Pulmonary artery endothelial cell (primary cell): ENCODE data around the gene CABCOCO1. TPM values are rescaled to one million over a fixed set of nuclear protein-coding genes. Genes with fewer than 3 reads are reported as not detected.

Source experiments
- DNase-seq: peaks from one replicate; pipeline ENCODE4 v3.0.0-alpha.2; 2011; ENCODE audit warnings: low read depth, low spot score
- total RNA-seq: library from RNA; depleted of rRNA; stranded (reverse); fragments of >200 nt; gene quantifications from 2 replicates; pipeline ENCODE4 v1.2.3, GENCODE V29; 2014

CABCOCO1 gene
- total RNA-seq, 1 donor from 2014 or later, result 0.33 TPM

GRCh38 chr10:61784354-61785133 lies 121.8 kb downstream of the CABCOCO1 start:
- no peak for DNase-seq

- DNase-seq, result no peak
Observed at GRCh38 chr10:61785473-61786105, 122.9 kb downstream of the CABCOCO1 start.

GRCh38 chr10:61786728-61787127 lies 124.0 kb downstream of the CABCOCO1 start:
- no peak for DNase-seq

GRCh38 chr10:61787170-61787569 lies 124.4 kb downstream of the CABCOCO1 start:
- no peak for DNase-seq

- no peak for DNase-seq
Observed at GRCh38 chr10:61789031-61789430, 126.3 kb downstream of the CABCOCO1 start.

GRCh38 chr10:61791216-61791615 lies 128.5 kb downstream of the CABCOCO1 start:
- no peak for DNase-seq

- no peak for DNase-seq
Observed at GRCh38 chr10:61792097-61792716, 129.5 kb downstream of the CABCOCO1 start.

GRCh38 chr10:61792921-61793320 lies 130.2 kb downstream of the CABCOCO1 start:
- no peak for DNase-seq

- DNase-seq, result no peak
Observed at GRCh38 chr10:61793760-61794703, 131.3 kb downstream of the CABCOCO1 start.

GRCh38 chr10:61795147-61795546 lies 132.4 kb downstream of the CABCOCO1 start:
- DNase-seq, result no peak

- DNase-seq, result no peak
Observed at GRCh38 chr10:61795551-61795950, 132.8 kb downstream of the CABCOCO1 start.

- no peak for DNase-seq
Observed at GRCh38 chr10:61796785-61797184, 134.1 kb downstream of the CABCOCO1 start.

- DNase-seq, result no peak
Observed at GRCh38 chr10:61797304-61798153, 134.8 kb downstream of the CABCOCO1 start.

- no peak for DNase-seq
Observed at GRCh38 chr10:61798713-61799112, 136.0 kb downstream of the CABCOCO1 start.

GRCh38 chr10:61801484-61801883 lies 138.8 kb downstream of the CABCOCO1 start:
- DNase-seq, result no peak

GRCh38 chr10:61803269-61803668 lies 140.5 kb downstream of the CABCOCO1 start:
- no peak for DNase-seq

GRCh38 chr10:61804414-61804813 lies 141.7 kb downstream of the CABCOCO1 start:
- DNase-seq, result no peak

- DNase-seq, result no peak
Observed at GRCh38 chr10:61805091-61805490, 142.4 kb downstream of the CABCOCO1 start.

GRCh38 chr10:61810263-61810662 lies 147.5 kb downstream of the CABCOCO1 start:
- DNase-seq, result no peak

GRCh38 chr10:61812052-61812721 lies 149.5 kb downstream of the CABCOCO1 start:
- no peak for DNase-seq
